Thyroid gland (tissue), 4 donors: Measurements from ENCODE around the gene LAMTOR4. TPM values are rescaled to one million over a fixed set of nuclear protein-coding genes. Genes with fewer than 3 reads are reported as not detected.

Source experiments
- DNase-seq, 2 donors: peaks; one replicate each; pipeline ENCODE4 v3.0.0-alpha.2; 2019
- H3K27ac ChIP-seq, 3 donors: fragments of 200-600 bp; sonication (generic); 1 replicate in 2 of 3; 2 replicates in 1 of 3; pipeline ENCODE4 v1.5.1; 2016 to 2019; ENCODE audit warnings: mild to moderate bottlenecking in 1 of 3, moderate library complexity in 1 of 3
- H3K27me3 ChIP-seq: fragments of 200-600 bp; sonication (generic); one replicate; pipeline ENCODE4 v1.5.1; 2019
- H3K36me3 ChIP-seq, 2 donors: fragments of 200-600 bp; sonication (generic); one replicate each; pipeline ENCODE4 v1.5.1; 2016 to 2019
- H3K4me1 ChIP-seq, 2 donors: fragments of 200-600 bp; sonication (generic); one replicate each; pipeline ENCODE4 v1.5.1; 2017 to 2019
- H3K4me3 ChIP-seq, 3 donors: fragments of 200-600 bp; sonication (generic); replicated peaks in 1 of 3; 1 replicate in 2 of 3; 2 replicates in 1 of 3; pipeline ENCODE4 v1.5.1; 2016; ENCODE audit warnings: mild to moderate bottlenecking in 1 of 3
- H3K9me3 ChIP-seq: fragments of 200-600 bp; sonication (generic); one replicate; pipeline ENCODE4 v1.5.1; 2017
- POLR2A ChIP-seq, 2 donors: fragments of 450-650 bp; IDR thresholded peaks; one replicate each; pipeline ENCODE4 v1.6.1; 2017; ENCODE audit warnings: antibody characterized with exemption in 2 of 2, mild to moderate bottlenecking in 2 of 2, moderate library complexity in 1 of 2
- WGBS, 2 donors: methylation state at CpG; one replicate each; pipeline ENCODE4 v1.1.5; 2017; 5-methylcytosine and 5-hydroxymethylcytosine counted together
- intact Hi-C: fragments of 100-400 bp; cut with DNase I; formaldehyde crosslinking; loops from one replicate; pipeline ENCODE4 v1.15.1; 2023
- total RNA-seq, 4 donors: library from RNA; depleted of rRNA; stranded (reverse); fragments of >200 nt; gene quantifications; one replicate each; pipeline ENCODE4 v1.2.3, GENCODE V29; 2016
- TF ChIP-seq, protein P1 (sequence below), 6 experiments: fragments of 200-600 bp in 3 of 6; fragments of 450-650 bp in 3 of 6; sonication (generic) in 3 of 6; IDR thresholded peaks; one replicate each; pipeline ENCODE4 v1.5.1; 2016 to 2019; ENCODE audit warnings: antibody characterized with exemption in 6 of 6, mild to moderate bottlenecking in 2 of 6, inconsistent platforms in 1 of 6, moderate library complexity in 1 of 6

Gene LAMTOR4
- total RNA-seq, 4 donors from 2014 or later = 69.7 to 264 (median 204) TPM

DNA sequence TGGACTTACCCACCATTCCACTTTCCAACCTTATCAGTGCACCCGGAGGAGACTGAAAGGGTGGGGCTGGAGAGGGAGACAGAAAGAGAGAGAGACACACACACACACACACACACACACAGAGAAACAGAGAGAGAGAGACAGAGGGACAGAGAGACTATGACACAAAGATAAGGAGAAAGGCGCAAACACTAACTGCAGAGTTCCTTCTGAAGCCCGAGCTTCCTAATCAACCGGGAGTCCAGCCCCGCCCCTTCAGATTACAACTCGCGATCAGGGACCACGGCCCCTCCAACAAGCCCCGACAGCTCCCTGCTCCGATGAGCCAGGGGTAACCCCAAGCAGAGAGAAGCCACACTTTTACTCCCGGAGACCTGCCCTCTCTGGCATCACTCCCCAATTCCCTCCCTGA is 19.2 kb downstream of the LAMTOR4 start:
- TF ChIP-seq, protein P1, sequence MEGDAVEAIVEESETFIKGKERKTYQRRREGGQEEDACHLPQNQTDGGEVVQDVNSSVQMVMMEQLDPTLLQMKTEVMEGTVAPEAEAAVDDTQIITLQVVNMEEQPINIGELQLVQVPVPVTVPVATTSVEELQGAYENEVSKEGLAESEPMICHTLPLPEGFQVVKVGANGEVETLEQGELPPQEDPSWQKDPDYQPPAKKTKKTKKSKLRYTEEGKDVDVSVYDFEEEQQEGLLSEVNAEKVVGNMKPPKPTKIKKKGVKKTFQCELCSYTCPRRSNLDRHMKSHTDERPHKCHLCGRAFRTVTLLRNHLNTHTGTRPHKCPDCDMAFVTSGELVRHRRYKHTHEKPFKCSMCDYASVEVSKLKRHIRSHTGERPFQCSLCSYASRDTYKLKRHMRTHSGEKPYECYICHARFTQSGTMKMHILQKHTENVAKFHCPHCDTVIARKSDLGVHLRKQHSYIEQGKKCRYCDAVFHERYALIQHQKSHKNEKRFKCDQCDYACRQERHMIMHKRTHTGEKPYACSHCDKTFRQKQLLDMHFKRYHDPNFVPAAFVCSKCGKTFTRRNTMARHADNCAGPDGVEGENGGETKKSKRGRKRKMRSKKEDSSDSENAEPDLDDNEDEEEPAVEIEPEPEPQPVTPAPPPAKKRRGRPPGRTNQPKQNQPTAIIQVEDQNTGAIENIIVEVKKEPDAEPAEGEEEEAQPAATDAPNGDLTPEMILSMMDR (IDR thresholded peaks at IDR 0.05) = no peak
- TF ChIP-seq POLR2A (IDR thresholded peaks at IDR 0.05) = no peak
- no peaks in the 10 kb centered on the region for H3K9me3 ChIP-seq
- no peak for DNase-seq
- intact Hi-C loops = no loop called here
- 4 to 7% methylated on average over 11 of the region's 11 CpGs for WGBS, 2 donors
- peaks cover 4 to 26% of the 10 kb centered on the region in 2 donors for H3K4me1 ChIP-seq
- H3K27ac ChIP-seq = no peak overlapping the region
- H3K27me3 ChIP-seq = peaks cover 5% of the 10 kb centered on the region
- H3K36me3 ChIP-seq = no peaks in the 10 kb centered on the region
- peak overlapping the region in 1 of 3 donors; percentile 29 for H3K4me3 ChIP-seq

DNA sequence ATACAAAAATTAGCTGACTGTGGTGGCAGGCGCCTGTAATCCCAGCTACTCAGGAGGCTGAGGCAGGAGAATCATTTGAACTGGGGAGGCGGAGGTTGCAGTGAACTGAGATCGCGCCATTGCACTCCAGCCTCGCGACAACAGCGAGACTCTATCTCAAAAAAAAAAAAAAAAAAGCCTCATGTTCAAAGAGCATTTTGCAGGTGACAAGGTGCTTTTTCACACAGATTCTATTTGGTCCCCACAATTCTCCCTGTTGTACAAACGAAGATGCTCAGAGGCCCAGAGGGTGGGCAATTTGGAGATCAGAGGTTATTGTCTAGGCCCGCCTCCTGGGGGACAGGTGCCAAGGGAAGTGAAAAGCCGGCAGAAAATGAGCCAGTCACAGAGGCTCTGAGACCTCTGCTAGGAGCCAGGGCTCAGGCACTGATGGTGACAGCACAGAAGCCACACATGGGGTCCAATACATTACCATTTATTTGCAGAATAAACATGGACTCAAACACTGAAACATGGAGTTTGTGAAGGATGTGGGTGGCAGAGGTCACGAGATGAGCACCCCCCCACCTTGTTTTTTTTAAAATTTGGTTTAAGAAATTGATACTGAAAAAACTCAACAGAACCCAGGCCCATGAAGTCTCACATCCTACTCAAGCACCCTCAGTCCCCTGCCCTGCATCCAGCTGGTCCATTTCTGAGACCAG is 20.6 kb downstream of the LAMTOR4 start:
- no peak for DNase-seq
- intact Hi-C loops = no loop called here
- Histone ChIP-seq H3K4me1 (peaks cover 4 to 26% of the 10 kb centered on the region in 2 donors), H3K9me3 (no peaks in the 10 kb centered on the region), H3K27me3 (peaks cover 5% of the 10 kb centered on the region), H3K4me3 (no peak overlapping the region), H3K27ac (no peak overlapping the region), H3K36me3 (no peaks in the 10 kb centered on the region)
- TF ChIP-seq, protein P1 (IDR thresholded peaks at IDR 0.05) = no peak
- WGBS, 2 donors = 84 to 85% methylated on average over 11 of the region's 11 CpGs

- TF ChIP-seq POLR2A (IDR thresholded peaks at IDR 0.05) = no peak
- DNase-seq = no peak
- 87 to 93% methylated on average over 11 of the region's 11 CpGs for WGBS, 2 donors
These were observed 21.6 kb downstream of the LAMTOR4 start for GRCh38 chr7:100170101-100170897.

DNA sequence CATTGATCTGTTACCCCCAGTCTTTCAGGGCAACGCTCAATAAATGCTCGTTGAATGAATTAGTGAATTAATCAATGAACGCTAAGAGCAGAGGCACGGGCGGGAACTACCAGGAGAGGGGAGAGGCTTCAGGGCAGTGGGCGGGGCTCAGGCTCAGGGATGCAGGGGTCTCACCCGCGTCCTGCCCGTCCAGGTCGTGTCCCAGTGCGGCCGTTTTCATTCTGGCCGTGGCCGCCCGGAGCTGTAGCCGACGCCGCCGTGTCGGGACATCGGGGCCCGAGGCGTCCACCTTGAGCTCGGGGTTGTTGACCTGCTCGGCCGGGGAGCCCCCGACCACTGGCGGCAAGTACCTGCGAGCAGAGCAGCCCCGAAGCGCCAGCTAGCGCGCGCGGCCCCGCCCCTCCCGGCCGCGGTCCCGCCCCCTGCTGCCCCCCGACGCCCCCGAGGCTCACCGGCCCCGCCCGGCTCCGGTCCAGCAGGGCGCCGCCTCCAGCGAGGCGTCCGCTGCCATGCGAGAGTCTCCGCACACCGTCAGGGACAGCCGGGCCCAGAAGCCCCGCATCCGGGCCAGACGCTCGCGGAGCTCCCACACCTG is 22.5 kb downstream of the LAMTOR4 start:
- Histone ChIP-seq H3K4me1 (peaks cover 4 to 26% of the 10 kb centered on the region in 2 donors), H3K9me3 (no peaks in the 10 kb centered on the region), H3K27me3 (peaks cover 5% of the 10 kb centered on the region), H3K4me3 (peak overlapping the region in 1 of 3 donors; percentile 33), H3K36me3 (no peaks in the 10 kb centered on the region), H3K27ac (no peak overlapping the region)
- TF ChIP-seq POLR2A (IDR thresholded peaks at IDR 0.05) = no peak
- TF ChIP-seq, protein P1 (IDR thresholded peaks at IDR 0.05) = no peak
- no peak for DNase-seq
- intact Hi-C loops = no loop called here
- WGBS, 2 donors = 22 to 38% methylated on average over 6 to 11 of the region's 61 CpGs

More at GRCh38 chr7:100170101-100170897, 21.6 kb downstream of the LAMTOR4 start:
- H3K4me1 ChIP-seq = peaks cover 4 to 26% of the 10 kb centered on the region in 2 donors
- H3K4me3 ChIP-seq = no peak overlapping the region
- intact Hi-C loops = no loop called here
- no peaks in the 10 kb centered on the region for H3K9me3 ChIP-seq
- no peak overlapping the region for H3K27ac ChIP-seq
- H3K27me3 ChIP-seq = peaks cover 5% of the 10 kb centered on the region
- H3K36me3 ChIP-seq = no peaks in the 10 kb centered on the region

- no peaks in the 10 kb centered on the region for H3K9me3 ChIP-seq
- no peaks in the 10 kb centered on the region for H3K36me3 ChIP-seq
- H3K27ac ChIP-seq = no peak overlapping the region
- peaks cover 5 to 26% of the 10 kb centered on the region in 2 donors for H3K4me1 ChIP-seq
- DNase-seq = no peak
- TF ChIP-seq POLR2A (IDR thresholded peaks at IDR 0.05) = no peak
- TF ChIP-seq, protein P1 (IDR thresholded peaks at IDR 0.05) = no peak
- H3K27me3 ChIP-seq = peaks cover 5% of the 10 kb centered on the region
- 36 to 46% methylated on average over 6 to 20 of the region's 22 CpGs for WGBS, 2 donors
- peak overlapping the region in 1 of 3 donors; percentile 33 for H3K4me3 ChIP-seq
- intact Hi-C loops = no loop called here
These were observed 23.1 kb downstream of the LAMTOR4 start for GRCh38 chr7:100171840-100172239.
